WTC11 (cell line): ENCODE results near the gene NPAS3. TPM values are rescaled to one million over a fixed set of nuclear protein-coding genes. Genes with fewer than 3 reads are reported as not detected.

Experiments
- ATAC-seq: fragments of 200-7000 bp; cut with Tn5 transposase; 2 replicates; pipeline ENCODE4 v1.10.0; 2021; ENCODE audit warnings: mild to moderate bottlenecking, moderate library complexity
- CTCF ChIA-PET: fragments of 300-600 bp; sonication (Branson Sonifier 250); formaldehyde crosslinking; loops from one replicate; lab custom pipeline; 2021; ENCODE audit warnings: antibody characterized with exemption; lab: Charles Lee
- POLR2A ChIA-PET: fragments of 350-600 bp; sonication (Branson Sonifier 250); formaldehyde crosslinking; loops from one replicate; lab custom pipeline; 2021; ENCODE audit warnings: antibody characterized with exemption; lab: Charles Lee
- DNase-seq: peaks from one replicate; pipeline ENCODE4 v3.0.0; 2021; ENCODE audit warnings: low spot score
- H3K27ac Mint-ChIP-seq: 2 replicates; pipeline ENCODE4 v1.8.0; 2021; ENCODE audit warnings: mixed read lengths
- H3K27me3 Mint-ChIP-seq: 2 replicates; pipeline ENCODE4 v1.8.0; 2021; ENCODE audit warnings: low read depth, mild to moderate bottlenecking, moderate library complexity, mixed read lengths
- H3K36me3 Mint-ChIP-seq: 2 replicates; pipeline ENCODE4 v1.8.0; 2021; ENCODE audit warnings: mixed read lengths
- H3K4me1 Mint-ChIP-seq: 2 replicates; pipeline ENCODE4 v1.8.0; 2022; ENCODE audit warnings: mixed read lengths
- H3K4me3 Mint-ChIP-seq: 2 replicates; pipeline ENCODE4 v1.8.0; 2021; ENCODE audit warnings: mild to moderate bottlenecking, moderate library complexity, mixed read lengths
- H3K9me3 Mint-ChIP-seq: 2 replicates; pipeline ENCODE4 v1.8.0; 2021; ENCODE audit warnings: mixed read lengths
- ATF1 ChIP-seq: sonication (generic); formaldehyde crosslinking; IDR thresholded peaks from 2 replicates; pipeline ENCODE4 v1.8.1; 2023; ENCODE audit warnings: mild to moderate bottlenecking, moderate library complexity, missing genetic modification reagents
- CBFB ChIP-seq: sonication (generic); formaldehyde crosslinking; IDR thresholded peaks from 2 replicates; pipeline ENCODE4 v1.8.1; 2022; ENCODE audit warnings: mild to moderate bottlenecking, low read depth, missing genetic modification reagents
- ESRRA ChIP-seq: sonication (generic); formaldehyde crosslinking; IDR thresholded peaks from 2 replicates; pipeline ENCODE4 v1.8.1; 2022; ENCODE audit warnings: mild to moderate bottlenecking, missing genetic modification reagents, borderline replicate concordance
- ETV6 ChIP-seq: sonication (generic); formaldehyde crosslinking; IDR thresholded peaks from 2 replicates; pipeline ENCODE4 v1.8.1; 2022; ENCODE audit warnings: mild to moderate bottlenecking, missing genetic modification reagents
- FOXJ3 ChIP-seq: sonication (generic); formaldehyde crosslinking; IDR thresholded peaks from 2 replicates; pipeline ENCODE4 v1.9.0; 2021; ENCODE audit warnings: missing genetic modification reagents, mild to moderate bottlenecking, borderline replicate concordance
- JAZF1 ChIP-seq: fragments of 250-450 bp; sonication (Bioruptor Pico); IDR thresholded peaks from 2 replicates; pipeline ENCODE4 v1.9.0; 2021; ENCODE audit warnings: moderate library complexity, mild to moderate bottlenecking, inconsistent platforms
- KAT7 ChIP-seq: sonication (generic); formaldehyde crosslinking; IDR thresholded peaks from 2 replicates; pipeline ENCODE4 v1.8.1; 2023; ENCODE audit warnings: missing genetic modification reagents, mild to moderate bottlenecking, borderline replicate concordance
- MYBL2 ChIP-seq: sonication (generic); formaldehyde crosslinking; IDR thresholded peaks from 2 replicates; pipeline ENCODE4 v1.8.1; 2023; ENCODE audit warnings: mild to moderate bottlenecking, moderate library complexity, missing genetic modification reagents
- NFATC4 ChIP-seq: fragments of 250-450 bp; sonication (Bioruptor Pico); IDR thresholded peaks from 2 replicates; pipeline ENCODE4 v1.9.0; 2021; ENCODE audit warnings: mild to moderate bottlenecking
- NR1H2 ChIP-seq: sonication (generic); formaldehyde crosslinking; IDR thresholded peaks from 2 replicates; pipeline ENCODE4 v1.9.0; 2021; ENCODE audit warnings: mild to moderate bottlenecking, moderate library complexity, missing genetic modification reagents
- NR2C2 ChIP-seq: sonication (generic); formaldehyde crosslinking; IDR thresholded peaks from 2 replicates; pipeline ENCODE4 v1.8.0; 2022; ENCODE audit warnings: mild to moderate bottlenecking, missing genetic modification reagents
- SMAD3 ChIP-seq: sonication (generic); formaldehyde crosslinking; IDR thresholded peaks from 2 replicates; pipeline ENCODE4 v1.8.0; 2022; ENCODE audit warnings: missing genetic modification reagents, mild to moderate bottlenecking, borderline replicate concordance
- TEAD4 ChIP-seq: sonication (generic); formaldehyde crosslinking; IDR thresholded peaks from 2 replicates; pipeline ENCODE4 v1.8.0; 2022; ENCODE audit warnings: mild to moderate bottlenecking, missing genetic modification reagents
- ZNF232 ChIP-seq: sonication (generic); formaldehyde crosslinking; IDR thresholded peaks from 2 replicates; pipeline ENCODE4 v1.8.0; 2022; ENCODE audit warnings: mild to moderate bottlenecking, missing genetic modification reagents
- ZNF416 ChIP-seq: fragments of 250-450 bp; sonication (Bioruptor Pico); IDR thresholded peaks from 2 replicates; pipeline ENCODE4 v1.9.0; 2021; ENCODE audit warnings: mild to moderate bottlenecking, inconsistent platforms
- ZNF423 ChIP-seq: fragments of 250-450 bp; sonication (Bioruptor Pico); IDR thresholded peaks from 2 replicates; pipeline ENCODE4 v2.1.2; 2022; ENCODE audit warnings: mild to moderate bottlenecking, moderate library complexity
- total RNA-seq: library from RNA; stranded (reverse); gene quantifications from 3 replicates; pipeline ENCODE4 v1.2.3, GENCODE V29; 2021
- TF ChIP-seq, protein P1 (sequence below): sonication (generic); formaldehyde crosslinking; IDR thresholded peaks from 2 replicates; pipeline ENCODE4 v1.8.0; 2023; ENCODE audit warnings: missing genetic modification reagents, mild to moderate bottlenecking, borderline replicate concordance
- TF ChIP-seq, protein P2 (sequence below): fragments of 250-450 bp; sonication (Bioruptor Pico); IDR thresholded peaks from 2 replicates; pipeline ENCODE4 v1.8.0; 2021; ENCODE audit warnings: mild to moderate bottlenecking
- TF ChIP-seq, protein P3 (sequence below): sonication (generic); formaldehyde crosslinking; IDR thresholded peaks from 2 replicates; pipeline ENCODE4 v1.8.0; 2023; ENCODE audit warnings: mild to moderate bottlenecking, missing genetic modification reagents
- TF ChIP-seq, protein P4 (sequence below): sonication (generic); formaldehyde crosslinking; conservative IDR thresholded peaks from 2 replicates; pipeline ENCODE4 v1.8.1; 2023; ENCODE audit warnings: mild to moderate bottlenecking, low read depth, missing genetic modification reagents, moderate library complexity

Gene NPAS3
- total RNA-seq, 1 experiment from 2014 or later, result 3.2 TPM

DNA sequence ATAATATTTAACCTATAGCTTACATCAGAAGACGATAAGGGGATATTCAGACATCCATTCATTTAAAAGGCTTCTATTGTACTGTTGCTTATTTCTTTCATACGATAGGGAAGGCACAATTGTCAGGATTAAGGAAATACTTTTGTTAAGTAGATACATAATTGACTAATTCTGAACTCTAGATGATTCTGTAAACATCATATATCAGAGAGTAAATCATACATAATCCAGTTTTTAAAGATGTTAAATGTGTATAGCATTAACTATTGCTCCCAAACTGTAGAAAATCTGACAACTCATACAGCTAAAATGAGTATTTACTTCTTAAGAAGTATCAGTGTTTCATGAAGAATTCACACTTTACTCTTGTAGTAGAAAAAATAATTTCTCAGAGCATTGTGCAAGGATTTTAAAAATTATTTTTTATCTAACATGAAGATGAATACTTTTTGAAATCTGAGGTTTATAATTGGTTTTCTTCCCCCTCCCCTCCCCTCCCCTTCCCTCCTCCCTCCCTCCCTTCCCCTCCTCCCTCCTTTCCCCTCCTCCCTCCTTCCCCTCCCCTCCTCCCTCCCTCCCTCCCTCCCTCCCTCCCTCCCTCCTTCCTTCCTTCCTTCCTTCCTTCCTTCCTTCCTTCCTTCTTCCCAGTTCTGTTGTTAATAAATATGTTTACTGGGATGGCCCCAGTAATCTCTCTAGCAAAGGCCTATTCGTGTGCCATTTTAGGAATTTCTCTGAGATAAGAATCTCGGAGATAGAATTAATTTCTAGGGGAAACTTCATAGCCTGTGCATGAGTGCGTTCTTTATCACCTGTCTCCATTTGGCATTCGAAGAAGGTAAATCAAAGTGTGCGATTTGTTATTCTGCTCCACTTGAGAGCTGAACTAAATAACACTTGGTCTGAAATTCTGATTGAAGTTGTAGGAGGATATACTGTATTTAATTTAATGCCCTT is 2.3 kb downstream of the NPAS3 start:
- Mint-ChIP-seq H3K4me1 (peaks cover 34% of the 10 kb centered on the region), H3K9me3 (no peaks in the 10 kb centered on the region), H3K27me3 (peaks cover 41% of the 10 kb centered on the region), H3K27ac (no peak overlapping the region)
- ATAC-seq (no peak), DNase-seq (no peak)
- POLR2A ChIA-PET, result no interaction called here
- TF ChIP-seq TEAD4 (CRISPR knock-in tag) (no peak), ZNF423 (no peak), JAZF1 (CRISPR knock-in tag) (no peak), CBFB (no peak), ZNF416 (CRISPR knock-in tag) (no peak), ATF1 (CRISPR knock-in tag) (no peak)
- TF ChIP-seq, protein P1, sequence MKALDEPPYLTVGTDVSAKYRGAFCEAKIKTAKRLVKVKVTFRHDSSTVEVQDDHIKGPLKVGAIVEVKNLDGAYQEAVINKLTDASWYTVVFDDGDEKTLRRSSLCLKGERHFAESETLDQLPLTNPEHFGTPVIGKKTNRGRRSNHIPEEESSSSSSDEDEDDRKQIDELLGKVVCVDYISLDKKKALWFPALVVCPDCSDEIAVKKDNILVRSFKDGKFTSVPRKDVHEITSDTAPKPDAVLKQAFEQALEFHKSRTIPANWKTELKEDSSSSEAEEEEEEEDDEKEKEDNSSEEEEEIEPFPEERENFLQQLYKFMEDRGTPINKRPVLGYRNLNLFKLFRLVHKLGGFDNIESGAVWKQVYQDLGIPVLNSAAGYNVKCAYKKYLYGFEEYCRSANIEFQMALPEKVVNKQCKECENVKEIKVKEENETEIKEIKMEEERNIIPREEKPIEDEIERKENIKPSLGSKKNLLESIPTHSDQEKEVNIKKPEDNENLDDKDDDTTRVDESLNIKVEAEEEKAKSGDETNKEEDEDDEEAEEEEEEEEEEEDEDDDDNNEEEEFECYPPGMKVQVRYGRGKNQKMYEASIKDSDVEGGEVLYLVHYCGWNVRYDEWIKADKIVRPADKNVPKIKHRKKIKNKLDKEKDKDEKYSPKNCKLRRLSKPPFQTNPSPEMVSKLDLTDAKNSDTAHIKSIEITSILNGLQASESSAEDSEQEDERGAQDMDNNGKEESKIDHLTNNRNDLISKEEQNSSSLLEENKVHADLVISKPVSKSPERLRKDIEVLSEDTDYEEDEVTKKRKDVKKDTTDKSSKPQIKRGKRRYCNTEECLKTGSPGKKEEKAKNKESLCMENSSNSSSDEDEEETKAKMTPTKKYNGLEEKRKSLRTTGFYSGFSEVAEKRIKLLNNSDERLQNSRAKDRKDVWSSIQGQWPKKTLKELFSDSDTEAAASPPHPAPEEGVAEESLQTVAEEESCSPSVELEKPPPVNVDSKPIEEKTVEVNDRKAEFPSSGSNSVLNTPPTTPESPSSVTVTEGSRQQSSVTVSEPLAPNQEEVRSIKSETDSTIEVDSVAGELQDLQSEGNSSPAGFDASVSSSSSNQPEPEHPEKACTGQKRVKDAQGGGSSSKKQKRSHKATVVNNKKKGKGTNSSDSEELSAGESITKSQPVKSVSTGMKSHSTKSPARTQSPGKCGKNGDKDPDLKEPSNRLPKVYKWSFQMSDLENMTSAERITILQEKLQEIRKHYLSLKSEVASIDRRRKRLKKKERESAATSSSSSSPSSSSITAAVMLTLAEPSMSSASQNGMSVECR (CRISPR knock-in tag), result no peak
- TF ChIP-seq, protein P2, sequence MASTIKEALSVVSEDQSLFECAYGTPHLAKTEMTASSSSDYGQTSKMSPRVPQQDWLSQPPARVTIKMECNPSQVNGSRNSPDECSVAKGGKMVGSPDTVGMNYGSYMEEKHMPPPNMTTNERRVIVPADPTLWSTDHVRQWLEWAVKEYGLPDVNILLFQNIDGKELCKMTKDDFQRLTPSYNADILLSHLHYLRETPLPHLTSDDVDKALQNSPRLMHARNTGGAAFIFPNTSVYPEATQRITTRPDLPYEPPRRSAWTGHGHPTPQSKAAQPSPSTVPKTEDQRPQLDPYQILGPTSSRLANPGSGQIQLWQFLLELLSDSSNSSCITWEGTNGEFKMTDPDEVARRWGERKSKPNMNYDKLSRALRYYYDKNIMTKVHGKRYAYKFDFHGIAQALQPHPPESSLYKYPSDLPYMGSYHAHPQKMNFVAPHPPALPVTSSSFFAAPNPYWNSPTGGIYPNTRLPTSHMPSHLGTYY, result no peak
- TF ChIP-seq, protein P3, sequence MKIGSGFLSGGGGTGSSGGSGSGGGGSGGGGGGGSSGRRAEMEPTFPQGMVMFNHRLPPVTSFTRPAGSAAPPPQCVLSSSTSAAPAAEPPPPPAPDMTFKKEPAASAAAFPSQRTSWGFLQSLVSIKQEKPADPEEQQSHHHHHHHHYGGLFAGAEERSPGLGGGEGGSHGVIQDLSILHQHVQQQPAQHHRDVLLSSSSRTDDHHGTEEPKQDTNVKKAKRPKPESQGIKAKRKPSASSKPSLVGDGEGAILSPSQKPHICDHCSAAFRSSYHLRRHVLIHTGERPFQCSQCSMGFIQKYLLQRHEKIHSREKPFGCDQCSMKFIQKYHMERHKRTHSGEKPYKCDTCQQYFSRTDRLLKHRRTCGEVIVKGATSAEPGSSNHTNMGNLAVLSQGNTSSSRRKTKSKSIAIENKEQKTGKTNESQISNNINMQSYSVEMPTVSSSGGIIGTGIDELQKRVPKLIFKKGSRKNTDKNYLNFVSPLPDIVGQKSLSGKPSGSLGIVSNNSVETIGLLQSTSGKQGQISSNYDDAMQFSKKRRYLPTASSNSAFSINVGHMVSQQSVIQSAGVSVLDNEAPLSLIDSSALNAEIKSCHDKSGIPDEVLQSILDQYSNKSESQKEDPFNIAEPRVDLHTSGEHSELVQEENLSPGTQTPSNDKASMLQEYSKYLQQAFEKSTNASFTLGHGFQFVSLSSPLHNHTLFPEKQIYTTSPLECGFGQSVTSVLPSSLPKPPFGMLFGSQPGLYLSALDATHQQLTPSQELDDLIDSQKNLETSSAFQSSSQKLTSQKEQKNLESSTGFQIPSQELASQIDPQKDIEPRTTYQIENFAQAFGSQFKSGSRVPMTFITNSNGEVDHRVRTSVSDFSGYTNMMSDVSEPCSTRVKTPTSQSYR (CRISPR knock-in tag), result no peak
- TF ChIP-seq, all 79 proteins: peak for 0
- no peaks in the 10 kb centered on the region for H3K36me3 Mint-ChIP-seq
- CTCF ChIA-PET, result no interaction called here
- H3K4me3 Mint-ChIP-seq, result peak overlapping the region; percentile 94

DNA sequence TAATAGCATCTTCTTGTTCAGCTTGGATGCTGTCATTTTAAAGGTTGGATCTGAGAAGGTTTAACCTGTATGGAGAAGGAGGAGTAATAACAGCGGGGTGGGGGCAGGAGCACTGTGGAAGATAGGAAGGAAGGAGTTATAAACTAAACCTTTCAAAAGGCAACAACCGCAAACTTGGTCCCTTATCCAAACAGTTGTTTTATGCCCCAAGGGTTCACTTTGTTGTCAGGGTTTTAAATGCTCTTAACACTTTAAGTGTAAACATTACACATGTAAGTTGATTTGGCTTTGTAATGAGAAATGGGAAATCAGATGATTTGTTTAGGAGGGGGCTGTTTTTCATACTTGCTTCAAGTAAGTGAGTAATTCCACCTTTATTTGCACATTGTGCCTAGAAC is 3.0 kb downstream of the NPAS3 start:
- no peak overlapping the region for H3K4me3 Mint-ChIP-seq

More for the DNA sequence above, 3.0 kb downstream of the NPAS3 start:
- ChIA-PET POLR2A (no interaction called here), CTCF (no interaction called here)
- H3K36me3 Mint-ChIP-seq, result no peaks in the 10 kb centered on the region
- DNase-seq (no peak), ATAC-seq (no peak)
- TF ChIP-seq KAT7 (CRISPR knock-in tag) (no peak), NFATC4 (CRISPR knock-in tag) (no peak), SMAD3 (CRISPR knock-in tag) (no peak), FOXJ3 (CRISPR knock-in tag) (no peak), ZNF232 (CRISPR knock-in tag) (no peak), ZNF423 (no peak), ESRRA (CRISPR knock-in tag) (no peak), NR2C2 (CRISPR knock-in tag) (no peak), MYBL2 (CRISPR knock-in tag) (no peak), ETV6 (CRISPR knock-in tag) (no peak), NR1H2 (CRISPR knock-in tag) (no peak)
- TF ChIP-seq, protein P4, sequence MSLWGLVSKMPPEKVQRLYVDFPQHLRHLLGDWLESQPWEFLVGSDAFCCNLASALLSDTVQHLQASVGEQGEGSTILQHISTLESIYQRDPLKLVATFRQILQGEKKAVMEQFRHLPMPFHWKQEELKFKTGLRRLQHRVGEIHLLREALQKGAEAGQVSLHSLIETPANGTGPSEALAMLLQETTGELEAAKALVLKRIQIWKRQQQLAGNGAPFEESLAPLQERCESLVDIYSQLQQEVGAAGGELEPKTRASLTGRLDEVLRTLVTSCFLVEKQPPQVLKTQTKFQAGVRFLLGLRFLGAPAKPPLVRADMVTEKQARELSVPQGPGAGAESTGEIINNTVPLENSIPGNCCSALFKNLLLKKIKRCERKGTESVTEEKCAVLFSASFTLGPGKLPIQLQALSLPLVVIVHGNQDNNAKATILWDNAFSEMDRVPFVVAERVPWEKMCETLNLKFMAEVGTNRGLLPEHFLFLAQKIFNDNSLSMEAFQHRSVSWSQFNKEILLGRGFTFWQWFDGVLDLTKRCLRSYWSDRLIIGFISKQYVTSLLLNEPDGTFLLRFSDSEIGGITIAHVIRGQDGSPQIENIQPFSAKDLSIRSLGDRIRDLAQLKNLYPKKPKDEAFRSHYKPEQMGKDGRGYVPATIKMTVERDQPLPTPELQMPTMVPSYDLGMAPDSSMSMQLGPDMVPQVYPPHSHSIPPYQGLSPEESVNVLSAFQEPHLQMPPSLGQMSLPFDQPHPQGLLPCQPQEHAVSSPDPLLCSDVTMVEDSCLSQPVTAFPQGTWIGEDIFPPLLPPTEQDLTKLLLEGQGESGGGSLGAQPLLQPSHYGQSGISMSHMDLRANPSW (CRISPR knock-in tag), result no peak
- H3K27ac Mint-ChIP-seq, result no peak overlapping the region
- peaks cover 34% of the 10 kb centered on the region for H3K27me3 Mint-ChIP-seq
- H3K4me1 Mint-ChIP-seq, result peaks cover 27% of the 10 kb centered on the region
- H3K9me3 Mint-ChIP-seq, result no peaks in the 10 kb centered on the region
